HL-60/S4 treated with retinoic acid at 250 ng/mL for 4 days and 3 days (cell line): ENCODE results near the gene RERE.
"Not testable (repeated sequence)": the region's sequence is repeated elsewhere in the genome, so short reads cannot be mapped to it uniquely, and the experiment has no call there.

ENCODE experiments used
- in situ Hi-C: fragments of 300-500 bp; cut with MboI; formaldehyde crosslinking; loops from 2 replicates; pipeline ENCODE4 v1.7.0; 2022; ENCODE audit warnings: low sequenced_read_pairs

The RERE gene

DNA sequence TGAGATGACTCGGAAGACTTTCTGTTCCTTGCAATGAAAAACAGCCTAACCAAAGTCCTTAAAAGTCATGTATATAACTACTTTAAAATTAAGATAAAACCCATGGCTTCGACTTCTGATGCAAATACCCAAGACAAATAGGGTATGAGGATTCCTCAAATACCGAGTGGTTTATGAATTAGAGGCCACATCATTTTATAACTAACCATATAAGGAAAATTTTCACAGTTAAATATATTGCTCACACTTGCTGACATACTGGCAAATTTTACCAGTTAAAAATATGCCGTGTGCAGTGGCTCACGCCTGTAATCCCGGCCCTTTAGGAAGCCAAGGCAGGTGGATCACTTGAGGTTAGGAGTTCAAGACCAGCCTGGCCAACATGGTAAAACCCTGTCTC, 5.4 kb downstream of the RERE start:
- in situ Hi-C loops = no loop called here

DNA sequence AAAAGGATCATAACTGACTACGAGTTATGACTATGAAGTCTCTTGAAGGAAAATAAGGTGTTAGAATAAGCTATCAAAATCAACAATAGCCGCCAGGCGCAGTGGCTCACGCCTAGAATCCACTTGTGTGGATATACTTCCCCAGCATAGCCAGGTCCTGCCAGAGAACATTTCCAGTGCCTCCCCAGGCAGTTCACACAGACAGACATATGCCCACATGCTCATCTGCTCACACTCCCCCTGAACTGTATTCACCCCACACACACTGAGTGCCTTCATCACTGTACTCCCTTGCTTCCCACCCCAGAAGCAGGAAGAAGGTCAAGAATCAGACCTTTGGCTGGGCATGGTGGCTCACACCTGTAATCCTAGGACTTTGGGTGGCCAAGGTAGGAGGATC, 6.5 kb downstream of the RERE start:
- in situ Hi-C loops = no loop called here

DNA sequence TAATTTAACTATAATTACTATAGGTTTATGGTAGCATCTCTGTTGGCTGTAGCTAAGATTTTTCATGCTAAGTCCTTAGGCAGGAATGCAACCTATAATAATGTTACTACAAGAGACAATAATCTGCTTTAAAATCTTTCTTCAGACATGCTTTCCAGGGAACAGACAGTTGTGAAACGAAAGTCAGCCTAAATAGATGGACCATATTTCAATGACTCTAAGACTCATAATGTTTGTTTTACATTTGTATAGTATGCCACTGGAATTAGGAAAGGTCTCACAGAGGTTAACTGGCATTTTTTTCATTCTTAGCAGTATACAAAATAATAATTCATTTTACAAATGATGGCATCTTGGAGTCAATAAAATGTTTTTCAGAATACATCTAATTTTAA, 8.1 kb downstream of the RERE start:
- in situ Hi-C loops = no loop called here

DNA sequence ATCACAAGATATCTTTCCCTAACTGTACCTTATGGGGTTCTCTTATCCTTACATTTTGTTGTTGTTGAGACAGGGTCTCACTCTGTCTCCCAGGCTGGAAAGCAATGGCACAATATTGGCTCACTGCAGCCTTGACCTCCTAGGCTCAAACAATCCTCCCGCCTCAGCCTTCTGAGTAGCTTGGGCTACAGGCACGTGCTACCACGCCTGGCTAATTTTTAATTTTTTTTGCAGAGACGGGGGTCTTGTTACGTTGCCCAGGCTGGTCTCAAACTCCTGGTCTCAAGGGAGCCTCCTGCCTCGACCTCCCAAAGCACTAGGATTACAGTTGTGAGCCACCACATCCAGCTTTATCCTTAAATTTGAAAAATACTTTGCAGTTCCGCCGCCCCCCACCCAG, 10.4 kb downstream of the RERE start:
- in situ Hi-C loops = no loop called here

DNA sequence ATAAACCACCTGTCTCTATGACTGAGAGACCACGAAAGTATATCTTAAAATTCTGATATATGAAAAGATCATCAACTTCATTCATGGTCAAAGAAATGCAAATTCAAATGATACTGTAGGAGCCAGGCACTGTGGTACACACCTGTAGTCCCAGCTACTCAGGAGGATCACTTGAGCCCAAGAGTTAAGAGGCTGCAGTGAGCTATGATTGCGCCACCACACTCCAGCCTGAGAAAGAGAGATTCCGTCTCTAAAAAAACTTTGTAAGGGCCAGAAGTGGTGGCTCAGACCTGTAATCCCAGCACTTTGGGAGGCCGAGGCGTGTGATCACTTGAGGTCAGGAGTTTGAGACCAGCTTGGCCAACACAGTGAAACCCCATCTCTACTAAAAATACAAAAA, 17.0 kb downstream of the RERE start:
- in situ Hi-C loops = no loop called here

DNA sequence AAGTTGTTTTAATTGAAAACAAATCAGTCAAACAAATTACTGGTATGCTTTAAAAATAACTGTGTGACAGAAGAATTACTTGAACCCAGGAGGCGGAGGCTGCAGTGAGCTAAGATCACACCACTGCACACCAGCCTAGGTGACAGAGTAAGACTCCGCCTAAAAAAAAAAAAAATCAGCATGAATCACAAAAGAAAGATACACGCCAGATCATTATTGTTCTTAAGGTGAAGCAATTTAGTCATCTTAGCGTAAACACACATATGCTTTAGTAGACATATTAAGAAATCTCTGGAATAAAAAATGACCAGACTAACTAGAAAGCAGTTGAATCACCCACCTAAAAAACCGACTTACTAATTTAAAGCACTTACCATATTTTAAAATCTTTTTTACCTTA, 20.2 kb downstream of the RERE start:
- in situ Hi-C loops = no loop called here

DNA sequence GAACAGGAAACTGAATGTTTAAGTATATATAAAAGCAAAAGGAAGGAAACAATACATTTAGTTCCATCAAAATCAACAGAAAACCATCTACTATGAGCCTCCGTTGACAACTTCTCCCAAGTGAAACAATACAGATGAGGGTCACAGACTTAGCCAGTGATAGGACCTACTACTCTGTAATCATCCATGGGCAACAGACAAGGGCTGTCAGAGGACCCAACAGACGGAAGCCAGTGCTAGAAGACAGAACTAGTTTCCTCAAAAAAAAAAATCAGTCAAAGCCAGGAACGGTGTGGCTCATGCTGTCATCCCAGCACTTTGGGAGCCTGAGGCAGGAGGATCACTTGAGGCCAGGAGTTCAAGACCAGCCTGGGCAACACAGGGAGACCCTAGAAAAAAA, 20.6 kb downstream of the RERE start:
- in situ Hi-C loops = no loop called here

DNA sequence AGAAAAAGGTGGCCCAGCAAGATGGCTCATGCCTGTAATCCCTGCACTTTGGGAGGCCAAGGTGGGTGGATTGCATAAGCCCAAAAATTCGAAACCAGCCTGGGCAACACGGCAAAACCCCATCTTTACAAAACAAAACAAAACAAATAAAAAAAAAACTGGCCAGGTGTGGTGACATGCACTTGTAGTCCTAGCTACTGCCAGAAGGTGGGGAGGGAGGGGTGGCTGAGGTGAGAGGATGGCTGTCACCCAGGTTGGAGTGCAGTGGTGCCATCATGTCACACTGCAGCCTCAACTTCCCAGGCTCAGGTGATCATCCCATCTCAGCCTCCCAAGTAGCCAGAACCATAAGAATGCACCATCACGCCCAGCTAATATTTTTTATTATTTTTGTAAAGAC, 22.8 kb downstream of the RERE start:
- in situ Hi-C loops = no loop called here

DNA sequence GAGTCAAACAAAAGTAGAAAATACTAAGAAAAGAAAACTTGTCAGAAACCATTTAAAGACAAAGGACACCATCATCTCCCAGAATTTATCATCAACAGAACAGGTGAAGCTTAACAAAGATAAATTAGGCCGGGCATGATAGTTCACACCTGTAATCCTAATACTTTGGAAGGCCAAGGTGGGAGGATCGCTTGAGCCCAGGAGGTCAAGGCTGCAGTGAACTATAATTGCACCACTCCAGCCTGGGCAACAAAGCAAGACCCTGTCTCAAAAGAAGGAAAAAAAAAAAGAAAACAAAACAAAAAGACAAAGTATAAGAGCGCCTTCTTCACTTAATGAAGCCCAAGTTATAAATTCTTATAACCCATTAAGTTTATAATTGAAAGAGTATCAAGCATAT, 25.6 kb downstream of the RERE start:
- in situ Hi-C loops = no loop called here

DNA sequence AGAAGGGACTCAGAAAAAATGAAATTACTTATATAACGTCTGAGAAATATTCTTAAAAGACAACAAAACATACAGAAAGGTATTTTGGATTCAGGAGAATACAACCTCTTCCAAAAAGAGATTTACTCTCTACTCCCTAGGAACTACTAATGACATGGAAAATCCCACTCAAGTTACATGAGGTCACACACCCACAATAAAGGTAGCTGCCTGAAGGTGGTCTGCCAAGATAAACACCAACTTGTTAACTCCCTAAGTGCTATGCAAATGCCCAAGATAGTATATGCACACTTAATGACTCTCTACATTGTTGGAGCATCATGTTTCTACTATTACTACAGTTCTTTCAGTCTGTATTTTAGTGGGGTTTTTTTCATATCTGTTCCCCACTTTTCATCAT, 26.5 kb downstream of the RERE start:
- in situ Hi-C loops = no loop called here

DNA sequence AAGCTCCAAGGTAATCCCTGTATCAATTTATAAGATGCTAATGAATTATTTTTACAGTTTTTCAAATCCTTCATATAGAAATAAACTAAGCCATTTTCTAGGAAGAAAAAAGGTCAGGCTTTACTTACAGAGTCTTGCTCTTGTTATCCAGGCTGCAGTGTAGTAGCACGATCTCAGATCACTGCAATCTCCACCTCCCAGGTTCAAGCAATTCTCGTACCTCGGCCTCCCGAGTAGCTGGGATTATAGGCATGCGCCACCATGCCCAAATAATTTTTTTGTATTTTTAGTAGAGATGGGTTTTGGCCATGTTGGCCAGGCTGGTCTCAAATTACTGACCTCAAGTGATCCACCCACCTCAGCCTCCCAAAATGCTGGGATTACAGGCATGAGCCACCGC, 27.0 kb downstream of the RERE start:
- in situ Hi-C loops = no loop called here

DNA sequence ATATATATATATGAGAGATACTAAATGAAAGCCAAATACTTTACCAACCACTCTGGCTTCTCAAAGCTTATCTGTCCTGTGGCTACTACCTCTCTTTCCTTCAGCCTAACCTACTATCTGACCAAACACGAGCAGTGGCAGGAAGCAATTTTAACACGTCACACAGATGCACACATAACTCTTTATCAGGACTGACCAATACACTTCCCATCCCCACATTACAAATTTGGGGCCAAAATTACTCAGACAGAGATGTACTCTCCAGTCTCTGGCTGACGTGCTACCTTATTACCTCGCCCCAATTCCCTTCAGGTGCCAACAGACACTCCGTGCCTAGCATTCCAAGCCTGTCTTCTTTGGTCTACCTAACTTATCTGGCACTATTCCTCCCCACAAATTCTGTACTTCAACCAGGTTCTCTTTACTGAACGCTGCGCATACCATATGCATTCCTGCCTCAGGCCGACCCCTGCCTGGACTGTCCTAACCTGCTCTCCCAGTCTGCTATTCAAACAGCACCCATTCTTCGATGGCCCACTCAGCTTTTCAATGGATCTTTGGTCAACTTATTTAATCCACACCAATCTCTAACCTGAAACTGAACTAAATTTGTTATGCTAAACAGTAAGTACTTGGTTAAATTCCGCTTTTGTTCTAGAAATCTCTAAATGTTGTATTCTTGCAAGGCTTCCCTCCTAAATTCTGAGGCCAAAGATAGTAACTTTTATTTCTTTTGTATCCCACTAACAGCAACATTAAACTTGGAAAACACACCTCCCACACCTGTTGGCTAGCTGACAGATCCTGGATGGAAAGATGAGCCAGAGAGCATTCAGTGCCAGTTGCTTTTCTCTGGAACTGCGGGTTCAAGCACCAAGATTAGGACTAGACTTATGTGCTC, 27.9 kb downstream of the RERE start:
- in situ Hi-C loops = no loop called here

DNA sequence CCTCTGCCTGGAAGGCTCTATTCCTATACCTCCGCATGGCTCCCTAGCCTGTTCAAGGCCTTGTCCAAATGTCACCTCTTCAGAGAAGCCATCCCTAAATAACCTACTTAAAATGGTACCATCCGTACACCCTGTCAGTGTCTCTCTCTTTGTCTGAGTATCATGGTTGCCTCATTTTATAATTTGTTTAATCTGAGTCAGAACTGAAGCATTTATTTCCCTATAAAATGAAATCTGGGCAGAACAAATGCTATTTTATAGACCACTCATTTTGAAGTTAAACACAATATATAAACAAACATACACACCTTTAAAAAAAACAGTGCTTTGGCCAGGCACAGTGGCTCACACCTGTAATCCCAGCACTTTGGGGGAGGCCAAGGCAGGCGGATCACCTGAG, 30.2 kb downstream of the RERE start:
- in situ Hi-C loops = no loop called here

DNA sequence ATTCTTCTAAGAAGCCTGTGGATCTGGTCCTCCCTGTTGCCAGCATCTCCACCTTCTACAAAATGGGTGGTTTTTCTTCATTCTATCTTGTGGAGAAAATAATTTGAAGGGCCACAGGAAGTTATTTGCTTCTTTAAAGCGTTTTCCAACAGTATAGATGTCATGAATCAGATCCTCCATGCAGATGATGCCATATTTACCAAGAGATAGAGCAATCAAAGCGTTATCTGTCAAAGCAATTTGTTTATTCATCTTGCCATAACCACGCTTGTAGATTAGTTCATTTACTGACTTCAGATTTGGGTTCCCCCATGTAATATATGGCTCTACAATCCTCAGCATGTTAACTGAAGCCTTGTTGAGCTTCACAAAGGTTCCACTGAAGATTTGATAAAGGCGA, 31.2 kb downstream of the RERE start:
- in situ Hi-C loops = not testable (repeated sequence)

DNA sequence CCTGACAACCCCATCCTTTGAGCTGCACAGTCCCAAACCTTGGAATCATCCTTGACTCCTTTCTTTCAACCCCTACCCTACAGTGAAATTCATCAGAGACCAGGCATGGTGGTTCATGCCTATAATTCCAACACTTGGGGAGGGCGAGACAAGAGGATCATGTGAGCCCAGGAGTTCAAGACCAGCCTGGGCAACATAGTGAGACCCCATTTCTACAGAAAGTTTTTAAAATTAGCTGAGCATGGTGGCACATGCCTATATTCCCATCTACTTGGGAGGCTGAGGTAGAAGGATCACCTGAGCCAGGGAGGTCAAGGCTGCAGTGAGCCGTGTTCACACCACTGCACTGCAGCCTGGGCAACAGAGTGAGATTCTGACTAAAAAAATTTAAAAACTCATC, 34.5 kb downstream of the RERE start:
- in situ Hi-C loops = no loop called here

DNA sequence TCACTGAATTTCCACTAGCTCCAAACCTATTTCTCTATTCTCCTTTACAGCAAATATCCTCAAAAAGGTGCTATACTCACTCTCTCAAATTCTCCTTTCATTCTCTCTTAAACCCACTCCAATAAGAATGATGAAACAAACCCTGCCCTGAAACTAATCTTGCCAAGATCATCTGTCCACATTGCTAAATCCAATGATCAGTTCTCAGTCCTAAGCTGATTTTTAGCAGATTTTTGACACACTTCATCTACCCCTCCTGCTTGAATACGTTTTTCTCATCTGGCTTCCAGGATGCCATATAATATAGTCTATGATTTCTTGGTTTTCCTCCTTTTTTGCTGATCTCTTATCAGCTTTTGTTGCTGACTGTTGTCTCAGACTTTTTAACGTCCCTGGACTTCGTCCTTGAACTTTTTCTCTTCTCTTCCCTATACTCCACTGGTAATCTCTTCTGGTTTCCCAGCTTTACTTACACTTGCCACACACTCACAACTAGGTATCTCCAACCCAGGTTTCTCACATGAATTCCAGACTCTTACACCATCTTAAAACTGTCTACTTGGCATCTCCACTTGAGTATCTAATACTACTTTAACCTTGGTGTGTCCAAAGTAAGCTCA, 35.3 kb downstream of the RERE start:
- in situ Hi-C loops = no loop called here

DNA sequence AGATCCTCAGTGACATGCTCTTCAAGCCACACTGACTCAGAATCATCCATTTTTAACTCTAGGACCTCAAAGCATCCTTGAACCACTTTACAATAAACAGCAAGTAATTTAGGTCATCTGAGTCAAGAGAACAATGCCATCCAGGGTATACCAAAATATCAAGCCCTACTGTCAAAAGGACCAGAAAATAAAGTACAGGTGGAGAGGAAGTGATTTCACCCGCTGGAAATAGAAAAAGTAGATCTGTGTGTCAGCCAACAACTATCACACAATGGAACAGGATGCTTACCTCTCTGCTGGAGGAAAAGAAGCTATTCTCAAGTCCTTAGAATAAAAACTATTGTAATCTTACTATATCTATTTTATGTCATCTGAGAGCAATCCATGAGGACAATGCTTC, 37.0 kb downstream of the RERE start:
- in situ Hi-C loops = no loop called here

DNA sequence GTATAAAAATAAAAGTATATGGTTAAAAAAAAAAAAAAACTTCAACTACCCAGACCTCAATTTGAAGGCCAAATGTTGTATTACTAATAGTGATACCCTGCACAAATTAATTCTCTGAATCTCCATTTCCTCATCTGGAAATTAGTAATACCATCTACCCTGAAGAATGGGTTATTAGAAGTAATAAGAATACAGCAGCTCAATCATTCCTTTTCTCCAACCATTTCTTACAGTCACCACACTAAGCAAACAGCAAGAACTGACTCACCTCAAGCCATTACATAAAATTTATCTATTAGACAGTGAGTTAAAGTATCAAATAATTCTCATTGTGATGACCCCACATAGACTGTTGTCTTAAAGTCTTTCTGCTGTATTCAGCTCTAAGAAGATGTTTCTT, 39.6 kb downstream of the RERE start:
- in situ Hi-C loops = no loop called here

DNA sequence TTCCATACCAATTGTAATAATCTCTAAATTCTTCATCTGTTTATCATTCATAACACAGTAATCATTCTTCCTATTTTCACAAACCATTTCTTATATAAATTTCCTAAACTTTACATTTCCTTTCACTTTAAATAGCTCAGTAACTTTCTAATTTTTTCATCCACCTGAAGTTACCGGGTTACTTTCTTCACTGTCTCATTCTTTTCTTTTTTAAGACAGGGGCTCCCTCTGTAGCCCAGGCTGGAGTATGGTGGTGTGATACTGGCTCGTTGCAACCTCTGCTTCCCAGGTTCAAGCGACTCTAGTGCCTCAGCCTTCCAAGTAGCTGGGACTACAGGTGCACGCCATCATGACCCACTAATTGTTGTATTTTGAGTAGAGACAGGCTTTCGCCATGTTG, 41.3 kb downstream of the RERE start:
- in situ Hi-C loops = no loop called here

DNA sequence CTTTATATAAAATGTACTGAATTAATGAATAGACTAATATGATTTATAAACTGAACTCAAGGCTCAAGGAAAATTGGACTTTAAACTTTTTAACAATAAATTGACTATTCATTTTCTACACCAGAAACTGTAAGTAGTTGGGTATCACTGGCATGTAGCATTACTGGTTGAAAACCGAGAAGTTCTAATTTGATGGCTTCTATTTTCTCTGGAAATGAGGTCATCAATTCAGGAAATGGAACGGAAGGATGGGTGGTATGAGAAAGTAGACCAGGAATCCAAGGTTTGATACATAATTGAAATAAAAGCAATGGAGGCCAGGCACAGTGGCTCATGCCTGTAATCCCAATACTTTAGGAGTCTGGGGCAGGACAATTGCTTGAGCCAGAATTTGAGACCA, 50.4 kb downstream of the RERE start:
- in situ Hi-C loops = no loop called here

DNA sequence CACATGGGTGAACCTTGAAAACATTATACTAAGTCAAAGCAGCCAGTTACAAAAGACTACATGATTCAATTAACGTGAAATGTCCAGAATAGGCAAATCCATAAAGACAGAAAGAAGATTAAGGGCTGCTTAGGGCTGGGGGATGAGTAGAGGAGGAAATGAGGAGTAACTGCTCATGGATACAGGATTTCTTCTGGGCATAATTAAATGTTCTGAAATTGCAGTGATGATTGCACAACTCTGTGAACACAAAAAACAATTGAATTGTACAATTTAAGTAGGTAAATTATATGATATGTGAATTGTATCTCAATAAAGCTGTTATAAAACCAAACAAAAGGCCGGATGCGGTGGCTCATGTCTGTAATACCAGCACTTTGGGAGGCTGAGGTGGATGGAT, 52.2 kb downstream of the RERE start:
- in situ Hi-C loops = no loop called here

DNA sequence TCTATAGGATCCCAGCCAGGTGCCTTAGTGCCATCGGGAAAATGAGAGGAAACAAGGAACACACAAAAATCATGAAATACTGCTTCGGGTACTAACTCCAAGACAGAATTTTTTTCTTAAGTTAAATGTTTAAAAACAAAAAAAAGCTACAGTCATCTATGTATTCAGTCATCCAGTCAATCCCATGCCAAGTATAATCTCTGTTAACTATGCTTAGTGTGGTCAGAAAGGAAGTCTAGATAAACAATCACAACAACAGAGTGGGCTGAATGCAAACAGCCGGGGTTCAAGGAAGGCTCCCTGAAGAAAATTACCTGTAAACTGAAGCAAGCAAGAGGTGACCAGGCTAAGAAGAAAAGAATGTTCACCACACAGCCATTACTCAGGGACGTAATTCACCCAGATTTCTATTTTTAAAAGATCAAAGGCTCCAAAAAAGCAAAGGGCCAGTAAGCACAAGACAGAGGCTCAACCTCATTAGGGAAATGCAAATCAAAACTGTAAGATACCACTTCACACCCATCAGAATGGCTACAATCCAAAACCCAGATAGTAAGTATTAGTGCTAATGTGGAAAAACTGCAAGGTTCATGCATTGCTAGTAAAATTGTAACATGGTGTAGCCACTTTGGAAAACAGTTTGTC, 53.0 kb downstream of the RERE start:
- in situ Hi-C loops = no loop called here
